NCI-H187 treated with DMSO at 0.1 percent for 48 hours (cell line): Measurements from ENCODE around the gene GLIPR2.
"Not testable (repeated sequence)": the region's sequence is repeated elsewhere in the genome, so short reads cannot be mapped to it uniquely, and the experiment has no call there.

Experiments
- DNase-seq: peaks from one replicate; lab custom pipeline; 2025; lab: John Stamatoyannopoulos, UW

The GLIPR2 gene

DNA sequence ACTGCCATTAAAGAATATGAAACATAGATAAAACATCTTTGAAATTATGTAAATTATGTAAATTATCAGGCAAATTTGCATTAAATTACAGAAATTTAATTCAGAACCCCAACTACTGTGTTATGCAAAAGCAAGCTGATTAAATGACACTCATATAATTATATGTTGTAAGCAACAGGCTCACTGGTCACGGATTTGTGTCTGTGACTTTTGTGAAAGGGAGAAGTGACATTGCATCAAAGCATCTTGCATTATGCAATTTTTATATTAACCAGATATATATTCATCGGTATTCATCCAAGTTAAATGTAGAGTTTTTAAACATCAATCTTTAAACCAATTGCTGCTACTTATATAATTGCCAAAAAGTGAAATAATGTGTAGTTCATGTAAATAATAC, 13.0 kb upstream of the GLIPR2 start:
- DNase-seq: no peak

- no peak for DNase-seq
Observed at GRCh38 chr9:36125062-36125855, 11.3 kb upstream of the GLIPR2 start.

GRCh38 chr9:36126016-36126730, 10.4 kb upstream of the GLIPR2 start:
- DNase-seq: no peak

DNA sequence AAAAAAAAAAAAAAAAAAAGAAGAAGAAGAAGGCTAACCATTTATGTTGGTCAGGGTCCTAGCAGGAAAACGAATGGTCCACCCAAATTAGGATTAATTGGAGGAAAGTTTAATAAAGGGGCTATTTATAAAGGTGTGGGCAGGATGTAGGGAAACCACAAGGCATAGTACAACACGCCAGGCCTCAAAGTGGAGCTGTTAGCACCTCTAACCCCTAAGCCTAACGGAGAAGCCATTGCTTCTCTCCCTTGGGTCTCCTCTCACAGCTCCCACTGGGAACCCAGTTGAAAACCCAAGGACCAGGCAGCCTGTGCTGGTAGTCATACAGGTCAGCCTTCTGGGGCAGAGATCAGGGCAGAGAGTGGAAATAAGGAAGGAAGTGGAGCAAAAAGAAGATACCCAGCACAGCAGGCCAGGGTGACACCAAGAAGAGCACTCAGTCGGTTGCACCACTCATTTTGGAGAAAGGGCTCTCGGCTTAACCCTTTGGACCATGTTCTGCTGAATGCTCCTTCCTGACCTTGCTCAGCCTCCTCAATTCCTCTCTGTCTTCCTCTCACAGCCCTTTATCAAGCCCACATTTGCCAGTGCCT, 8.8 kb upstream of the GLIPR2 start:
- DNase-seq: no peak

GRCh38 chr9:36128349-36128748, 8.2 kb upstream of the GLIPR2 start:
- DNase-seq: no peak

DNA sequence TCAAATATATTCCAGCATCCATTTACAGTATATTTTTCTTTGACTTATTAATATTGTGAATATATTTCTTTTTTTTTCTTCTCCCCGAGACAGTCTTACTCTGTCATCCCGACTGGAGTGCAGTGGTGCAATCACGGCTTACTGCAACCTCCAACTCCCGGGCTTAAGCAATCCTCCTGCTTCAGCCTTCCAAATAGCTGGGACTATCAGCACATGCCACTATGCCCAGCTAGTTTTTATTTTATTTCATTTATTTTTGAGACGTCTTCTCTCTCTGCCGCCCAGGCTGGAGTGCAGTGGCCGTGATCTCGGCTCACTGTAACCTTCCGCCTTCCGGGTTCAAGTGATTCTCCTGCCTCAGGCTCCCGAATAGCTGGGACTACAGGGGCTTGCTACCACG, 7.4 kb upstream of the GLIPR2 start:
- DNase-seq: no peak

DNA sequence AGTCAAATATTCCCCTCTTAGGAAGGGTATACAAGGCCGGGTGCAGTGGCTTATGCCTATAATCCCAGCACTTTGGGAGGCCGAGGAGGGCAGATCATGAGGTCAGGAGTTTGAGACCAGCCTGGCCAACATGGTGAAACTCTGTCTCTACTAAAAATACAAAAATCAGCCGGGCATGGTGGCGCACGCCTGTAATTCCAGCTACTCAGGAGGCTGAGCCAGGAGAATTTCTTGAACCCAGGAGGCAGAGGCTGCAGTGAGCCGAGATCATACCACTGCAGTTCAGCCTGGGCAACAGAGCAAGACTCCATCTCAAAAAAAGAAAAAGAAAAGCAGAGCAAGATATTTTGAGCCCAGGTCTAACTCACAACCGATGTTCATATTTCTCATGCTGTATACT, 4.9 kb upstream of the GLIPR2 start:
- not testable (repeated sequence) for DNase-seq

DNA sequence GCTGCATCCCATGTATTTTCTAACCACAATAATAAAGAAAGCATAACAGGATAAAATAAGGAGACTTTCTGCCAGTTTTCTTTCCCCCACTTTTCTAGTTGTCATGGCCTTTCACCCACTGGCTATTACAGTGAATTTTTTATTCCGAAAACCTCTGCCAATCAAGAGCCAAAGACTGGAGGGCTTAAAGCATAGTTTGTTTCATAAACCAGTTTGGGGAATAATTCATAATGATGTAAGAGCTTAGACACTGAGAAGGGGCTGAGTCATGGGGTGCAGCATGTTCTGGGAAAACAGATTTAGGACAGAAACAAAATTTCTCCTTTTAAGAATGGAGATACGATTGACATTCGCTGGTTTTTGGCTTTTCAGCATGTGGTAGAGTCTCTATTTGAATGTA, 4.4 kb upstream of the GLIPR2 start:
- no peak for DNase-seq

DNA sequence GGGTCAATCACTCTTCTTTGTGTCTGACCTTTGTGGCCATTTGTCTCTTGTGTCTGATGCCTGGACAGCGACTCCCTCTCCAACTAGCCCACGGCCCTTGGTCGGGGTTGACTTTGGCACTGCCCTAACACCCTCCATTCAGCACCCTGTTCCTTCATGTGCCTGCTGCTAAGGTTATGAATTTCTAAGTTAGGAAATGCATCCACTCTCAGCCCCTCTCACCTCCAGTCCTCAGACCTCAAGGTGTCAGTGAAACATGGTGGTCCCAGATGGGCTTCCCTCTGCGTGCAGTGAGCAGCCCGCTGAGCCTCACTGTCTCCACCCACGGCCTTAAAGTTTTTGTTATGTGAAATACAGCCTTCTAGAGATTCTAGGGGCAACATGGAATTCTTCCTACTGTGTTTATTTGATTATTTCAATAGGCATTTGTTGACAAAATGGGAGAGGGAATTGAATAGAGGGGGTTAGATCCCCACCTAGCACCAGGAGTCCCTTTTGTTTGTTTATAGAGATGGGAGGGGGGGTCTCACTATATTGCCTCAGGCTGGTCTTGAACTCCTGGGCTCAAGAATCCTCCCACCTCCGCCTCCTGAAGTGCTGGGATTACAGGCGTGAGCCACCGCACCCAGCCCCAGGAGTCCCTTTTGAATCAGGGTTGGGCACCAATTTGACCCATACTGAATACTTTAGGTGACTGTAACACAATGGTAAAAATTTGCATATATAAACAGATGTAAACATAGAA, 1.6 kb upstream of the GLIPR2 start:
- DNase-seq: no peak

DNA sequence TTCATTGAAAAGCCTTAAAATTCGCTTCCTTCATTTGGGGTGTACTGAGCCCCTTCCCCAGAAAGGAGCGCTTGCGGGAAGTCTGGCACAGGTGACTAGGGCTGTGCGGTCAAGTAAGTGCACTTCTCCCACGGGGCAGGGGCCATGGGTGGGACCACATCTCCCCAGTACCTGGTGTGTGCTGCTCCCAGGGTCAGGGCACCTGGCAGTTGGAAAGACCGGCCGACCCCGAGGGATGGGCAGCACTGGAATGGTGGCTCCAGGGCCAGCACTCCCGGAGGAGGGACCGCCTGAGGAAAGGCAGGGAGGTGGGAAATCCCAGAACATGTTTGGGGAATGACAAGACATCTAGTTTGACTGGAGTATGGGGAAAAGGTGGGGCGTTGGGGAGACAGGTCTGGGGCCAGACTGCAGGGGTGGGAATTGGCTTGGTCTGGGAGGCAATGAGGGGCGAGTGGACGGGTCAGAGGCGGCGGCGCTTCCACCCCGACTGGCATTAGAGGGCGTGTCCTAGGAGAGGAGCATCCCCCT, 727 bp upstream of the GLIPR2 start:
- DNase-seq: no peak

DNA sequence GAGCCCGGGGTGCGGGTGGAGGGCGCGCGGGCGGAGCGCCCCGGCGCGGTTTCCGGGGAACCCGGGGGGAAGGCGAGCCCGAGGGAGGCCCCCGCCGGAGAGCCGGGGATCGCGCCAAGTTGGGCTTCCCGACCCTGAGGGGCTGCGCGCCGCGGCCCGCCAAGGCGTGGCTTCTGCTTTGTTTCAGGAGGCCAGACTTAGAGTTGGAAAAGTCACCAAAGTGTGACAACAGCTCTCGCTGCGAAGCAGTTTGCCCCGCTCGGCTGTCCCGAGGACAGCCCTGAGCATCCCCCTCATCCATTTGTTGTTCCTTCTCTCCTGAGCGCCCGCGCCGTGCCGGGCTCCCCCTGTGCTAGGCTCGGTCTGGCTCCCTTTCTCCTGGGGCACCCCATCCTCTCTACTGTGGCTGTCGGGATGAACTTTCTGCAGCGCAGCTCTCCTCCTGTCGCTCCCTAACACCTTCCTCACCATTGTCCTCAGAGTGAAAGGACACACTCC, 410 bp downstream of the GLIPR2 start:
- no peak for DNase-seq

DNA sequence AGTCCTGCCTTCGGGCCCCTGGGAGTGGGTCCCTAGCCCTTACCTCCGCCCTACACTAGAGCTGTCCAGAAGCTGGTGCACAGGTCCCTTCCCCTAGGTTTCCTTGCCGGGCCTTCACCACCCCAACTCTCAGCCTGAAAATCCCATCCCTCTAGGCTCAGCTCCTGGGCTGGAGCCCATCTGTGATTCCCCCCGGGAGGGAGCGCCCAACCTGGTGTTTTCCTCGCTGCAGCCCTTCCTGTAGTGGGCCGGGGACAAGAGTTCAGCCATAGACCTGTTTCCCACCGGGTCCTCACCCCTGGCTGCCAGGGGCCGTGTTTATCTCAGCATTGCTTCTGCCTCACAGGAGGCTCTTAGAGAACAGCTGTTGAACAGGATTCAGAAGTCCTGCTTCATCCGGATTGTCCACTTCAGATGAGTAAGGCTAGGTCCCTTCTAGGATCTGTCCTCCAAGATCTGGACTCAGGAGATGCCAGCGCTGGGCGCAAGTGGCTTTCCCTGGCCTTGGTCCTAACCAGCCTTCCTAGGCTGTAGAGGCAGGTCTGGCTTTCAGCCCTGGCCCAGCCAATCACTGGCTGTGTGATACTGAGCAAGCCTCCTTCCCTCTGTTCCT, 965 bp downstream of the GLIPR2 start:
- DNase-seq: no peak

- no peak for DNase-seq
Observed at GRCh38 chr9:36138496-36138895, 2.0 kb downstream of the GLIPR2 start.

GRCh38 chr9:36138901-36139300, 2.4 kb downstream of the GLIPR2 start:
- no peak for DNase-seq

DNA sequence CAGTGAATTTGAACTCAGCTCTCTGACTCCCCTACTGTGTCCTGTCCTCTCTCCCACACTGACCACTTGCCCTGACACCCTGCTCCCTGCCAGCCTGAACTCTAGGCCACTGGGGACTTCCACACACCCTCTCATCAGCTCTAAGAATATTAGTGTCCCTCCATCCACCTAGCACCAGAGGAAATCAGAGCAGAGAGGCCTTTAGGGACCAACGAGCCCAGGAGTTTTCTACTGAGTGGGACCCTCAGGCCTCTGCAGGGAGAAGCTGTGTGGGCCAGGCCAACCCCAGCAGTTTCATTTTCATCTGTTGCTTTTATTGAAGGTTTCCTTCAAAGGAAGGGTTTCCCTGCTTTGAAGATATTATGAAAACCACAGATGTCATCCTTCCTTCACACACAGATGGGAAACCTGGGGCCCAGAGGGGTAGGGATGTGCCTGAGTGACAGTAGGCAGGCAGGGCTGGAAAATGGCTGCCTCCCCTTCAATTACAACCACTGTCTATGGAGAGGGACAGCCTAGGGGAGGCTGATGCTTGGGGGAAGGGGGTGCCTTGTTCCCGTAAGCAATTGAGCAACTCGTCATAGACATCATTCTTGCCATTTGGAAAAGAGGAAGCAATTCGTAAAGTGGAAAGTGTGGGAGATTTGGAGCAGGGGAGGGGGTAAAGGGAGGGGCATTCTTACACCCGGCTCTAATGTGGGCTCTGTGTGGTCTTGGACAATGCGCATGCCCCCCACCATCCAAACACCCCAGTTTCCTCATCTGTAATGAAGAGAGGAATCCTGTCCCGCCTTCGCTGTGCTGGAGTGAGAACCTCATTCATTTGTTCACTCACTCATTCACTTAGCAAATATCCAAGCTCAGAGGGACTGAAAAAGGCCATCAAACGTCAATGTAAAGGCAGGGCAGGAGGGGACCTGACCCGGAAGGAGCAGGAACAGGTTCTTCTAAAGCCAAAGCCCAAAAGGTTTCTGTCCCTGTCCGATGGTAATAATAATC, 3.9 kb downstream of the GLIPR2 start:
- DNase-seq: no peak

- no peak for DNase-seq
Observed at GRCh38 chr9:36141288-36141687, 4.8 kb downstream of the GLIPR2 start.

GRCh38 chr9:36141761-36142160, 5.2 kb downstream of the GLIPR2 start:
- no peak for DNase-seq

DNA sequence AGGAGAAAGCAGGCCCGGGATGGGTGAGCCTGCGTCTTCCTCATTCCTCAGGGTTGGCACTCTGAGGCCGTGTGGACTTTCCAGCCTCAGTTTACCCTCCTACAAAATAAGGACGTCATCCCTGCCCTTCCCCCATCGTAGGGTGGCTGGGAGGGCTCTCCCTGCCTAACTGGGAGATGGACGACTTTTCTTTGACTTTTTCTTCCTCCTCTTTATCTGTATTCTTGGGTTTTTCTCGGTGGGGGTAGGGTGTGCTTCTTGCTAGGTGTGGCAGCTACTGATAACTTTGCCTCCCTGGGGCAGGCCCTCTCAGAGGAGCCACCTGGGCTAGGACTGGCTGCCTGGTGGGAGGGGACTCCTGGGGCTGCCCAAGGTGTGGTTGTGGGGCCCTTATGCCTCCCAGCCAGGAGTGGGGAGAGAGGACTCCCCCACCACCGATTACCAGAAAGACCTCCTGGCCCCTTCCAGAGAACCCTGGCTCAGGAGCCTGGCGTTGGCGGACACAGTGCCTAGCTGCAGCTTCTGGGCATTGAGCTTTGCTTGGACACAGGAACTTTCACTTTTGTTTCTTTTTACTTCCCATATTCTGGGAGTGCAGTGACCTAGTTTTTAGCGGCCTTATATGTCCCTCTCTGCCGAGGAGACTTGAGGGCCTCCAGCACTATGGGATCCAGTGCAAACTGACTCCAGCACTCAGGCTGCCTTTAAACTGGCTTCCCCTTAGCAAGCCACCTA, 6.1 kb downstream of the GLIPR2 start:
- DNase-seq: no peak

- no peak for DNase-seq
Observed at GRCh38 chr9:36143245-36143641, 6.7 kb downstream of the GLIPR2 start.
